GM21528 (cell line): ENCODE measurements around the gene CTNND1.

Experiments
- ATAC-seq: cut with Tn5 transposase; IDR thresholded peaks from one replicate; pipeline ENCODE4 v1.9.1; 2021; ENCODE audit warnings: mild to moderate bottlenecking, moderate library complexity; ENCODE audit not compliant: unreplicated experiment, low FRiP score

Gene CTNND1

DNA sequence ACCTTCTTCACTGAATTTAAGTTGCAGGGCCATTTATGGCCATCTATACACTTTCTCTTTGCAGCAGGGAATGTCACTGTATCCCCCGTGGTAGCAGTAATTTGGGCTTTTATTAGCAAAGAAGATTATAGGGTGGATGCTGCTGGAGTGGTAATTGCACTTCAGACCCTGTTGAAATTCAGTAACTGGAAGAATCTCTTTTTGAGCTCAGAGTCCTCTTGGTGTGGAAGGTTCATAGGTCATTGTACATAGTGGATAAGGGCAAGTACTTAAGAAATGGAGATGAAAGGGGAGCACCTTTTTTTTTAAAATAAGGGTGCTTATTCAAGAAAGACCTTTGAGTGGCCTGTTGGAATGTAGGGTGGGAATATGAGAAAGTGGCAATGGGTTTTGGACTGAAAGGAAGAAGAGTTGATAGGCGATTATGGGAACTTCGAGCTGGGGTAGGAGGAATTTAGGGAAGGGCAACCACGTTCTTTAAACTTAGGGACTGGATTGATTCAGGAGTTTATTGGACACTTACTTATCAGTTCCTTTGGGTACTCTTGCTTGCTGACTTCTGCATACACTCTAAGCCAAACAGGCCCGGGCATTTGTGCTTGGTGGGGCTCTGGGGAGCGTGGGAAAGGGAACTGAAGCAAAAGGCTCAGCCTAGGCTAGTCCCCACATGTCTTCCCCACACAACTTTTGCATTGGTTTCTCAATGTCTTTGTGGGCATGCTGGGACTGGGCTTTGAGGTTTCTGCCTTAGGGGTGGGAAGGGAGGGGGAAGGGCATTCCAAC is 26.5 kb downstream of the CTNND1 start:
- ATAC-seq = no peak

GRCh38 chr11:57788703-57789088 is 27.1 kb downstream of the CTNND1 start:
- no peak for ATAC-seq

- no peak for ATAC-seq
Observed at GRCh38 chr11:57791321-57792059, 29.9 kb downstream of the CTNND1 start.

DNA sequence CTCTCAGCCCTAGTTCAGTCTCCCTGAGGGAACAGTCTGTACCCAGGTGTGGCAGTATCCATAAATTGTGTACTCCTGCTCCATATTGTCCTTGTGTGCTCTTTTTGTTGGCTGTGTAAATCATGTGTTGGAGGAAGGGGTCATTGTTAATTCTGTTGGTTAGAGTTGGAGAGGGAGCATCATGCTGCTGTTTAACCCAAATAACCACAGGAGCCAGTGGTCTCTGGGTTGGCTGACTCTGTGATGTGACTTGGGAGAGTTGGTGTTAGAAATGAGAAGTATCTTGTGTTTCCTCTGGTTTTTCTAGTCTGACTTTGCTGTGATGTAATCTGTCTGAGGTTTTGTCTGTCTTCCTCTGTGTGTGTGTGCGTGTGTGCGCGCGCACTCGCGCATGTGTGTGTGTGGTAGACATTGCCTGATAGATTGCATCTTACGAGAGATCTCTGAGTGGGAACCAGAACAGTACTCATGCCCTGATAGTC is 30.5 kb downstream of the CTNND1 start:
- ATAC-seq = peak; percentile 81

DNA sequence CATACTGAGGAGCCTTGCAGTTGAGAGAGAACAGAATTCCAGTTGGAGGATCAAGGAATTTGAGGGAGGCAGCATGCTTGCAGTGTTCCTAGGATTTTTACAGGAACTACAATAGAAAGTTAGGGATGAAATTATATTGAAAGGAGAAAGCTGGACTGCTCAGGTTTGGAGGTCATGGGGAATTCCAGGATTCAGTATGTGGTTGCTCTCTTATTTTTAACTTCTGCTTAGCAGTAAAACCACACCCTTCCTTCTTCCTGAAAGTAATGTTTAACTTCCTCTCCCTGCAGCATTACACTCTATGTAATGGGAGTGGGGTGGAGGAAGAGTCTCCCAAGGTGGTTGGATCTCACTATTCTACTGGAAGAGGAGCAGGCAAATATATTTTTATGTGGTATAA is 31.3 kb downstream of the CTNND1 start:
- ATAC-seq = no peak

GRCh38 chr11:57793351-57794115 is 31.9 kb downstream of the CTNND1 start:
- no peak for ATAC-seq

DNA sequence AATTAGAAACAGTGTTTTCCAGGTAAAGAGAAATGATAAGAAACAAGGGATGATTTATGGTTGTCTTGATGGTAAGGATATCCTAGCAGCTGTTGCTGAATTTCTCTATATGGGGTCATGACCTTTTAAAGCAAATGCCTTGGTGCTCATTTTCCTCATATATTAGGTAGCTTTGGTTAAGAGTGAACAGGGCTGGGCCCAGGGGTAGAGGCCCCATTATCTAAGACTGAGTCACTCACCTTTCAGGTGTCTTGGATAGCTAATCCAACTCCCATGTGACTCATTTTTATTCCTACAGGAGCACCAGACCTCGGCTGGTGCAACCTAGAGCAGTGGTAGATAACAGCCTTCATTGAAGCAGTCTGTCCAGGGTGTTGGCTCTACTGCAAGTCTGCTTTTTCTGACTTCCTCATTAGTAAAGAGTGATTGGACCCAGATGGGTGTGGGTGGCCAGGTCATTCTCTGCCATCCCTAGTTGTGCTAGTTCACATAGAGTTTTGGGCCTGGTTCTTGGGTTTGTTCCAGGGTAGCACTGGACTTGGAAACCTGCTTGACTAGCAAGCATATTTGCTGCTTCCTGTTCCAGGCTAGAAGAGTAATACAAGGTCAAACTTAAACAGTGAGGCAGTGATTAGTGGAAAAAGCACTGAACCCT is 37.4 kb downstream of the CTNND1 start:
- no peak for ATAC-seq

DNA sequence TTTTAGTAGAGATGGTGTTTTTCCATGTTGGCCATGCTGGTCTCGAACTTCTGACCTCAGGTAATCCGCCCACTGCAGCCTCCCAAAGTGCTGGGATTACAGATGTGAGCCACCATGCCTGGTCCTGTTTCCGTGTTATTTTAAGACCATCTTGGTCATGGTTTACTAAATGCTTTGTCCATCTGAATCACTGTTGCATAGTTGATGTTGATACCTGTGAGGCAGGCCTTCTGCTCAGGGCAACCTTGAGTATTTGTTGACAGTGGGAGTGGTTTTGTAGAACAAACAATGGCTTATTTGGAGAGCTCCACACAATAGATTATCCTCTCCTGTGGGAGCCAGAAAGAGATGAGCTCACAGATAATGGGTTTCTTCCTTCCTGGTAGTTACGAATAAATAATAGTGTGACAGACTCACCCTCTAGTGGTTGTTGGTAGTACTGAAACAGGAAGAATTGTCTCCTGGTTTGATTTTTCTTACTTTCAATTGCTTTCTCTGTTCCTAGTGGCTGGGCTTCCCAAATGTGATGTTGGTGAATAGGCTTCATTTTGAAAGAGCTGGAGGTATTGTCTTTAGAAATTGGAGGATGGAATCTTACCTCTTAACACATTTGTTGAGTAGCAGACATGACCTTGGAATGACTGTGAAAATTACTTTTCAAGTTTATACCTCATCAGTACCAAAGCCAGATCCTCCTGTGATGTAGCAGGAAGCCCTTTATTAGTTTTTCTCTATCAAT is 39.0 kb downstream of the CTNND1 start:
- peak; percentile 82 for ATAC-seq

DNA sequence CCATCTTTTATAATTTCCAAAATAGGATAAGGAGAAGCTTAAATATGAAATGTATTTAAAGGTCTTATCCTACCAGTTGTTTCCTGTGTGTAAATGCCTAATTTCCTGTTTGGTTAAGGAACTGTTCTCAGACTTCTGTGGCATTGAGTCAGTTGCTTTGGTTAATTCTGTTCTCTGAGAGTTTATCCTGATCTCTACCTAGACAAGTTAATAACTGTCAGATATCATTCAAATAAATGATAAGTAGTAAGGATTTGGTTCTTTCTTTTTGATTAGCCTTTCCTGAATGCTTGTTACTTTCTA is 39.5 kb downstream of the CTNND1 start:
- no peak for ATAC-seq

GRCh38 chr11:57802411-57802810 is 40.8 kb downstream of the CTNND1 start:
- ATAC-seq = no peak

- no peak for ATAC-seq
Observed at GRCh38 chr11:57804466-57804865, 42.9 kb downstream of the CTNND1 start.

DNA sequence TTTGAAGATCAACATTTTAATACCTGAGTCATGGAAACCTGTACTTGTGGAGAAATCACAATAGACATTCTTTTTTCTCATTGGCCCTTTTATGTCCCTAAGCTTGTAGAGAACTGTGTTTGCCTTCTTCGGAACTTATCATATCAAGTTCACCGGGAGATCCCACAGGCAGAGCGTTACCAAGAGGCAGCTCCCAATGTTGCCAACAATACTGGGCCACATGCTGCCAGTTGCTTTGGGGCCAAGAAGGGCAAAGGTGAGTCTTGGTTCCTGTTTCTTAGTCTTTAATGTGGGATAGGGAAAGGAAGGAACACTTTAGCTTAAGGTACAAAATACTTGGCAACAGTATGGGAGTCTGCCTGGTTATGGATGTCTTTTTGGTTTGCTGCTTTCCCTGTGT is 44.2 kb downstream of the CTNND1 start:
- no peak for ATAC-seq

GRCh38 chr11:57812634-57813033 is 51.0 kb downstream of the CTNND1 start:
- ATAC-seq = no peak

DNA sequence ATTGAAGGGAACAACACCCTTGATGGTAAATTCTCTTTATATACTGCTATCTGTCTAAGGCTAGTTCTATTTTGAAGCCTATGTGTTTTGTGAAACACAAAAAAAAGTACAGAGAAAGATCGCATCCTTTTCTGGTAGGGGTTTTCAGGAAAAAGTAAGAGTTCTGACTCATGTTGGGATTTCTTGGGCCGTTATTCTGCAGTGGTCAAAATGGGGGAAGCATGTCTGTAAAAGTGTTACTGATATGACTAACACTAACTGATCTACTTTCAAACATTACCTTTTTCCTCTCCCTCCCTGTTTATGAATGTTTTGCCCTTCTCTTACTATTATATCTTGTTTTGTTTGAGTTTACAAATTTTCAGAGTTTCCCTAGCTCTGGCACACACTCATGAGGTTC is 53.9 kb downstream of the CTNND1 start:
- peak; percentile 71 for ATAC-seq

- ATAC-seq = no peak
Observed at GRCh38 chr11:57815877-57816276, 54.3 kb downstream of the CTNND1 start.

DNA sequence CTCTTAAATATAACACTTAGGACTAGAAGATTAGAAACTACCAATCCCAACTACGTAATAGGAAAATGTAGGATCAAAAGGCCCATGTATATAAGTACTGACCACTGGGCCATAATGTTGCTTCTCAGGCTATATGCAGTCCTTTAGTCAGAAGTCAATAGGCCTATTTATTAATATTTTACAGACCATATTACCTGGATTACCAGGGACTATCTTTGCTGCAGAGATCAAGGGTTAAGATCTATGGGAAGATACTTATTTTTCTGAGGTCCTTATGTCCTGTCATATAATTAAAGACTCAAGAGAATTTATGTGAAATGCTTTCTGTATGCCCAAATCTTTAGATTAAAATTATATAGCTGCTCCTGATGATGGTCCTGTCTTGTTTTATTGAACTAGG is 57.2 kb downstream of the CTNND1 start:
- no peak for ATAC-seq

GRCh38 chr11:57819252-57819979 is 57.8 kb downstream of the CTNND1 start:
- no peak for ATAC-seq

GRCh38 chr11:57823859-57824258 is 62.3 kb downstream of the CTNND1 start:
- no peak for ATAC-seq

GRCh38 chr11:57834852-57835251 is 73.2 kb downstream of the CTNND1 start:
- no peak for ATAC-seq
